ENCODE results near the gene PLEKHA4.
"Not testable (repeated sequence)": the region's sequence is repeated elsewhere in the genome, so short reads cannot be mapped to it uniquely, and the experiment has no call there.

The PLEKHA4 gene

DNA sequence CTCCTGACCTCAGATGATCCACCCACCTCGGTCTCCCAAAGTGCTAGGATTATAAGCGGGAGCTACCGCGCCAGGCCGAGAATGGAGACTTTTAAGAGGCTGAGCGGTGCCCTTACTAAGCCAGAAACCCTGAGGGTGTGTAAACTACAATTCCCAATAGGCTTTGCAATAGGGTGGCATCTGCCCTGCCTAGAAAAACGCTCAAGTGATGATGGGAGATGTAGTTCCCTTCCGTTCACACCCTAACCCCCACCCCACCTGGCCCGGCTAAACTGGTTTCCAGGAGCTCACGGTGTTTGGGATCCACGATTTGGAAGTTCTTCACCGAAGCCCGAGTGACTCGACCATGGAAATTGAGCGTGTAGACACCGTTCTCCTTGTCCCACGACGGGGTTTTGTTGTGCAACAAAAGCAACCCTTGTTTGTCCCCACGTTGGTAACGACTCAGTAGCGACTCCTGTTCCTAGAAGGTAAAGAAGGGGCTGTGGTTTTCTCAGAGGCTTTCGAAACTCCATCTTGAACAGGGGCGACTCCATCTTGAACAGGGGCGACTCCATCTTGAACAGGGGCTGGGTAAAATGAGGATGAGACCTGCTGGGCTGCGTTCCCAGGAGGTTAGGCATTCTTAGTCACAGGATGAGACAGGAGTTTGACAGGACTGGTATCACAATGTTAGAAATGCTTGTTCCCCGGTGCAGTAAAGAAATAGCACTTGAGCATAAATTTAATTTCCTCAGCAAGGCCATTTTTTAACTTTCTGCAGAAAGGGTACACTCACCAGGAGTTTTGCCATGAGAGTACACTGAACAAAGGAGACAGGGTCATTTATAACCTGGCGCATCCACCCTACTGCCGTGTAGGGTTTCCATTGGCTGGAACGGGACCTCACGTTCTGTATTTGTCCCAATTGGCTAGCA is 13.6 kb upstream of the PLEKHA4 start:
- DNase-seq (ENCODE audit: low spot score): no peak
- Histone ChIP-seq H3K4me3 (no peak overlapping the region), H3K27ac (peak overlapping the region; percentile 45 to 72)
- no peak for TF ChIP-seq CTCF (IDR thresholded peaks at IDR 0.05)

GRCh38 chr19:48879696-48880095 is 11.3 kb upstream of the PLEKHA4 start:
- H3K27ac ChIP-seq: peak overlapping the region; percentile 82 to 99
- not testable (repeated sequence) for DNase-seq (ENCODE audit: low spot score); H3K4me3 ChIP-seq

- Histone ChIP-seq H3K27ac (peak overlapping the region; percentile 82 to 99), H3K4me3 (peak overlapping the region; percentile 13)
- peak; percentile 65 for DNase-seq (ENCODE audit: low spot score)
- TF ChIP-seq CTCF (IDR thresholded peaks at IDR 0.05): no peak
These were observed 10.7 kb upstream of the PLEKHA4 start for GRCh38 chr19:48879025-48879637.

GRCh38 chr19:48878196-48879024 is 10.0 kb upstream of the PLEKHA4 start:
- peak overlapping the region; percentile 13 for H3K4me3 ChIP-seq
- H3K27ac ChIP-seq: peak overlapping the region; percentile 82 to 99
- DNase-seq (ENCODE audit: low spot score): peak; percentile 91
- TF ChIP-seq CTCF (IDR thresholded peaks at IDR 0.05): no peak

DNA sequence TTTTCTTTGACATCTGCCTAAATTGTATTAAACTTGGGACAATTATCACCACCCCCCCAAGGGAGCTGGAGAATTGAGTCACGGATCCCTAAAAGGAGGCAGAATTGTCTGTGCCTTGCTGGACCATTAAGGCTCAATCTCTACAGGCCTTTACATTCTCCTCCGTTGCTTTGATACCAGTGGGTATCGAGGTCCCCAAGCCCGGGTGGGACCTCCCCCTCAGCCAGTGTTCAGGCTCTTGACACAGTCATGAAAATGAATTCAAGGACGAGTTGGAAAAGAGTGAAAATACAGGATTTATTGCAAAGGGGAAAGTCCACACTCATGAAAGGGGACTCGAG is 9.4 kb upstream of the PLEKHA4 start:
- Histone ChIP-seq H3K27ac (peak overlapping the region; percentile 82 to 99), H3K4me3 (peak overlapping the region; percentile 13)
- TF ChIP-seq CTCF (IDR thresholded peaks at IDR 0.05): no peak
- DNase-seq (ENCODE audit: low spot score): no peak

DNA sequence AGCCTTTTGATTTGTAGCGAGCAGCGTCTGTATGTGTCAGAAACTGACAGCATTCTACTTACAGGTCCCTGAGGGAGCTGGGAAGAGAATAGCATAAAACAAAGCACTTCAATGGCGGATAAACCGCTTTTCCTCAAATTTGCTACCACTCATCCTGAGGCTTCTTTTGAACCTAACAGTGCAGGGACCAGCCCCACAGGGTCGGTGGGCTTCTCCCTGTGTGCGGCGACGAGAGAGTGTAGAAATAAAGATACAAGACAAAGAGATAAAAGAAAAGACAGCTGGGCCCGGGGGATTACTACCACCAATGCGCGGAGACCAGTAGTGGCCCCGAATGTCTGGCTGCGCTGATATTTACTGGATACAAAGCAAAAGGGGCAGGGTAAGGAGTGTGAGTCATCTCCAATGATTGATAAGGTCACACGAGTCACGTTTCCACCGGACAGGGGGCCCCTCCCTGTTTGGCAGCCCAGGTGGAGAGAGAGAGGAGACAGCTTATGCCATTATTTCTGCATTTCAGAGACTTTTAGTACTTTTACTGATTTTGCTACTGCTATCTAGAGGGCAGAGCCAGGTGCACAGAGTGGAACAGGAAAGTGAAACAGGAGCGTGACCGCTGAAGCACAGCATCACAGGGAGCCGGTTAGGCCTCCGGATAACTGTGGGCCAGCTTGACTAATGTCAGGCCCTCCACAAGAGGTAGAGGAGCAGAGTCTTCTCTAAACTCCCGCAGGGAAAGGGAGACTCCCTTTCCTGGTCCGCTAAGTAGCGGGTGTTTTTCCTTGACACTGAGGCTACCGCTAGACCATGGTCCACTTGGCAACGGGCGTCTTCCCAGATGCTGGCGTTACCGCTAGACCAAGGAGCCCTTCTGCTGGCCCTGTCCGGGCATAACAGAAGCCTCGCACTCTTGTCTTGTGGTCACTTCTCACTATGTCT is 7.9 kb upstream of the PLEKHA4 start:
- peak; percentile 62 for DNase-seq (ENCODE audit: low spot score)
- Histone ChIP-seq H3K27ac (peak overlapping the region; percentile 99), H3K4me3 (peak overlapping the region; percentile 92)

- peak overlapping the region; percentile 92 for H3K4me3 ChIP-seq
- H3K27ac ChIP-seq: peak overlapping the region; percentile 99
- DNase-seq (ENCODE audit: low spot score): no peak
- TF ChIP-seq CTCF (IDR thresholded peaks at IDR 0.05): no peak
These were observed 6.1 kb upstream of the PLEKHA4 start for GRCh38 chr19:48874303-48875135.
